ENCODE measurements around the gene PNPT1. TPM values are rescaled to one million over a fixed set of nuclear protein-coding genes. Genes with fewer than 3 reads are reported as not detected.

The PNPT1 gene
- total and polyA plus RNA-seq, 2 of the 13 experiments (the other 11 are each of a cell fraction or from before 2014, with no cell fraction given), result 23.4 to 61.0 TPM

GRCh38 chr2:55617175-55618024 is 76.2 kb downstream of the PNPT1 start, which contains the start of gene PPP4R3B (continued):
- TF ChIP-seq PAXIP1 (CRISPR knock-in tag; conservative IDR thresholded peaks at IDR 0.05) (peak; percentile 86), MXD1 (CRISPR knock-in tag; IDR thresholded peaks at IDR 0.05) (peak; percentile 89), CAMTA2 (CRISPR knock-in tag; IDR thresholded peaks at IDR 0.05; ENCODE audit: borderline replicate concordance) (0 out of 2 replicates have a peak, but pooled peaks have one; percentile 50), SRSF9 (IDR thresholded peaks at IDR 0.05; ENCODE audit: borderline replicate concordance, insufficient read depth, low read depth, low read length, poor library complexity, severe bottlenecking) (no peak), ZNF781 (CRISPR knock-in tag; IDR thresholded peaks at IDR 0.05; ENCODE audit: borderline replicate concordance, not compliant biosample characterization) (peak; percentile 38), ZHX1 (CRISPR knock-in tag; IDR thresholded peaks at IDR 0.05; ENCODE audit: low read depth) (peak; percentile 74; the same call in 1 of the 2 replicates), DNMT1 (CRISPR knock-in tag; IDR thresholded peaks at IDR 0.05) (0 out of 2 replicates have a peak, but pooled peaks have one; percentile 64), TBX2 (CRISPR knock-in tag; IDR thresholded peaks at IDR 0.05; ENCODE audit: borderline replicate concordance) (peak; percentile 98), TEAD3 (CRISPR knock-in tag; optimal IDR thresholded peaks at IDR 0.05; ENCODE audit: borderline replicate concordance) (peak; percentile 99), NCOA1 (CRISPR knock-in tag; IDR thresholded peaks at IDR 0.05) (peak; percentile 95; the same call in 1 of the 2 replicates), THAP7 (CRISPR knock-in tag; IDR thresholded peaks at IDR 0.05) (peak; percentile 96), ZNF414 (CRISPR knock-in tag; IDR thresholded peaks at IDR 0.05) (peak; percentile 96), PRPF4 (IDR thresholded peaks at IDR 0.05; ENCODE audit: low read depth, low read length, poor library complexity, severe bottlenecking) (no peak), ZNF382 (CRISPR knock-in tag; IDR thresholded peaks at IDR 0.05; ENCODE audit: borderline replicate concordance) (no peak), SUZ12 (IDR thresholded peaks at IDR 0.05; ENCODE audit: low read depth, low read length) (no peak), HOXD1 (CRISPR knock-in tag; IDR thresholded peaks at IDR 0.05) (peak; percentile 95), ZSCAN5A (CRISPR knock-in tag; IDR thresholded peaks at IDR 0.05; ENCODE audit: borderline replicate concordance) (peak; percentile 84; the same call in 1 of the 2 replicates)
